Activated naive CD4-positive, alpha-beta T cell treated with anti-CD3 and anti-CD28 coated beads, Interleukin-2, amount 50 U/mL, for 24 hours (primary cell): ENCODE data around the gene CNGA3.

Experiments used
- H3K27ac Mint-ChIP-seq: one replicate; pipeline ENCODE4 v1.8.0; 2021; ENCODE audit warnings: mild to moderate bottlenecking, mixed read lengths
- H3K27me3 Mint-ChIP-seq: one replicate; pipeline ENCODE4 v1.8.0; 2021; ENCODE audit warnings: mixed read lengths
- H3K36me3 Mint-ChIP-seq: one replicate; pipeline ENCODE4 v1.8.0; 2021; ENCODE audit warnings: mixed read lengths
- H3K4me1 Mint-ChIP-seq: one replicate; pipeline ENCODE4 v1.8.0; 2021; ENCODE audit warnings: mixed read lengths
- H3K4me3 Mint-ChIP-seq: one replicate; pipeline ENCODE4 v1.8.0; 2021; ENCODE audit warnings: mild to moderate bottlenecking, mixed read lengths
- H3K9me3 Mint-ChIP-seq: one replicate; pipeline ENCODE4 v1.8.0; 2021; ENCODE audit warnings: mixed read lengths

The CNGA3 gene

GRCh38 chr2:98379311-98380202 is 33.3 kb downstream of the CNGA3 start:
- H3K27me3 Mint-ChIP-seq = peaks cover 1% of the 10 kb centered on the region
- H3K36me3 Mint-ChIP-seq = no peaks in the 10 kb centered on the region
- no peak overlapping the region for H3K27ac Mint-ChIP-seq
- H3K4me1 Mint-ChIP-seq = no peaks in the 10 kb centered on the region
- H3K4me3 Mint-ChIP-seq = no peak overlapping the region
- no peaks in the 10 kb centered on the region for H3K9me3 Mint-ChIP-seq

GRCh38 chr2:98380203-98380535 is 33.9 kb downstream of the CNGA3 start:
- H3K27me3 Mint-ChIP-seq = peaks cover 2% of the 10 kb centered on the region

GRCh38 chr2:98381494-98381893 is 35.2 kb downstream of the CNGA3 start:
- Mint-ChIP-seq H3K4me3 (no peak overlapping the region), H3K27ac (no peak overlapping the region), H3K9me3 (no peaks in the 10 kb centered on the region), H3K4me1 (no peaks in the 10 kb centered on the region), H3K36me3 (no peaks in the 10 kb centered on the region), H3K27me3 (peaks cover 2% of the 10 kb centered on the region)

More at GRCh38 chr2:98380203-98380535, 33.9 kb downstream of the CNGA3 start:
- Mint-ChIP-seq H3K4me1 (no peaks in the 10 kb centered on the region), H3K4me3 (no peak overlapping the region), H3K27ac (no peak overlapping the region), H3K36me3 (no peaks in the 10 kb centered on the region), H3K9me3 (no peaks in the 10 kb centered on the region)

GRCh38 chr2:98382086-98382485 is 35.8 kb downstream of the CNGA3 start:
- Mint-ChIP-seq H3K27me3 (peaks cover 2% of the 10 kb centered on the region), H3K36me3 (no peaks in the 10 kb centered on the region)

GRCh38 chr2:98382739-98383138 is 36.5 kb downstream of the CNGA3 start:
- H3K9me3 Mint-ChIP-seq = no peaks in the 10 kb centered on the region
- no peaks in the 10 kb centered on the region for H3K4me1 Mint-ChIP-seq
- H3K27me3 Mint-ChIP-seq = peaks cover 1% of the 10 kb centered on the region
- H3K4me3 Mint-ChIP-seq = no peak overlapping the region
- H3K27ac Mint-ChIP-seq = no peak overlapping the region
- H3K36me3 Mint-ChIP-seq = no peaks in the 10 kb centered on the region

More at GRCh38 chr2:98382086-98382485, 35.8 kb downstream of the CNGA3 start:
- Mint-ChIP-seq H3K4me1 (no peaks in the 10 kb centered on the region), H3K4me3 (no peak overlapping the region), H3K9me3 (no peaks in the 10 kb centered on the region), H3K27ac (no peak overlapping the region)

- Mint-ChIP-seq H3K36me3 (no peaks in the 10 kb centered on the region), H3K27me3 (peaks cover 1% of the 10 kb centered on the region), H3K4me1 (no peaks in the 10 kb centered on the region), H3K27ac (no peak overlapping the region), H3K9me3 (no peaks in the 10 kb centered on the region), H3K4me3 (no peak overlapping the region)
Observed at GRCh38 chr2:98383166-98383565, 36.9 kb downstream of the CNGA3 start.

- H3K27ac Mint-ChIP-seq = no peak overlapping the region
Observed at GRCh38 chr2:98385050-98385699, 38.9 kb downstream of the CNGA3 start.

GRCh38 chr2:98387478-98387877 is 41.2 kb downstream of the CNGA3 start:
- no peaks in the 10 kb centered on the region for H3K9me3 Mint-ChIP-seq
- no peak overlapping the region for H3K27ac Mint-ChIP-seq
- no peak overlapping the region for H3K4me3 Mint-ChIP-seq
- no peaks in the 10 kb centered on the region for H3K4me1 Mint-ChIP-seq
- peaks cover 1% of the 10 kb centered on the region for H3K27me3 Mint-ChIP-seq
- H3K36me3 Mint-ChIP-seq = no peaks in the 10 kb centered on the region

More at GRCh38 chr2:98385050-98385699, 38.9 kb downstream of the CNGA3 start:
- no peaks in the 10 kb centered on the region for H3K4me1 Mint-ChIP-seq
- no peaks in the 10 kb centered on the region for H3K9me3 Mint-ChIP-seq
- H3K27me3 Mint-ChIP-seq = peaks cover 1% of the 10 kb centered on the region
- H3K36me3 Mint-ChIP-seq = no peaks in the 10 kb centered on the region
- H3K4me3 Mint-ChIP-seq = no peak overlapping the region

- H3K27ac Mint-ChIP-seq = no peak overlapping the region
- no peaks in the 10 kb centered on the region for H3K36me3 Mint-ChIP-seq
- H3K27me3 Mint-ChIP-seq = peaks cover 1% of the 10 kb centered on the region
- no peaks in the 10 kb centered on the region for H3K4me1 Mint-ChIP-seq
- no peaks in the 10 kb centered on the region for H3K9me3 Mint-ChIP-seq
- H3K4me3 Mint-ChIP-seq = no peak overlapping the region
Observed at GRCh38 chr2:98388081-98388480, 41.8 kb downstream of the CNGA3 start.

GRCh38 chr2:98388601-98389250 is 42.5 kb downstream of the CNGA3 start:
- H3K4me1 Mint-ChIP-seq = no peaks in the 10 kb centered on the region
- H3K27me3 Mint-ChIP-seq = peaks cover 1% of the 10 kb centered on the region
- no peak overlapping the region for H3K4me3 Mint-ChIP-seq
- H3K27ac Mint-ChIP-seq = no peak overlapping the region
- no peaks in the 10 kb centered on the region for H3K9me3 Mint-ChIP-seq
- H3K36me3 Mint-ChIP-seq = no peaks in the 10 kb centered on the region

- Mint-ChIP-seq H3K4me3 (no peak overlapping the region), H3K9me3 (no peaks in the 10 kb centered on the region), H3K36me3 (no peaks in the 10 kb centered on the region), H3K27me3 (peaks cover 1% of the 10 kb centered on the region), H3K4me1 (no peaks in the 10 kb centered on the region), H3K27ac (no peak overlapping the region)
Observed at GRCh38 chr2:98389251-98389605, 43.0 kb downstream of the CNGA3 start.

- H3K27ac Mint-ChIP-seq = no peak overlapping the region
- no peak overlapping the region for H3K4me3 Mint-ChIP-seq
- H3K9me3 Mint-ChIP-seq = no peaks in the 10 kb centered on the region
- no peaks in the 10 kb centered on the region for H3K27me3 Mint-ChIP-seq
- H3K36me3 Mint-ChIP-seq = no peaks in the 10 kb centered on the region
- no peaks in the 10 kb centered on the region for H3K4me1 Mint-ChIP-seq
Observed at GRCh38 chr2:98390571-98391476, 44.6 kb downstream of the CNGA3 start.

GRCh38 chr2:98391581-98392270 is 45.5 kb downstream of the CNGA3 start:
- H3K4me3 Mint-ChIP-seq = no peak overlapping the region
- peaks cover 3% of the 10 kb centered on the region for H3K27me3 Mint-ChIP-seq
- H3K9me3 Mint-ChIP-seq = no peaks in the 10 kb centered on the region
- no peak overlapping the region for H3K27ac Mint-ChIP-seq
- H3K36me3 Mint-ChIP-seq = no peaks in the 10 kb centered on the region
- H3K4me1 Mint-ChIP-seq = no peaks in the 10 kb centered on the region

GRCh38 chr2:98393354-98393753 is 47.1 kb downstream of the CNGA3 start:
- H3K27ac Mint-ChIP-seq = no peak overlapping the region
- H3K27me3 Mint-ChIP-seq = peaks cover 6% of the 10 kb centered on the region
- H3K9me3 Mint-ChIP-seq = no peaks in the 10 kb centered on the region
- no peaks in the 10 kb centered on the region for H3K4me1 Mint-ChIP-seq
- H3K4me3 Mint-ChIP-seq = no peak overlapping the region
- no peaks in the 10 kb centered on the region for H3K36me3 Mint-ChIP-seq
